WTC11 (cell line): ENCODE results near the gene SPIB. TPM values are rescaled to one million over a fixed set of nuclear protein-coding genes. Genes with fewer than 3 reads are reported as not detected.

Experiments
- ATAC-seq: fragments of 200-7000 bp; cut with Tn5 transposase; 2 replicates; pipeline ENCODE4 v1.10.0; 2021; ENCODE audit warnings: mild to moderate bottlenecking, moderate library complexity
- CTCF ChIA-PET: fragments of 300-600 bp; sonication (Branson Sonifier 250); formaldehyde crosslinking; loops from one replicate; lab custom pipeline; 2021; ENCODE audit warnings: antibody characterized with exemption; lab: Charles Lee
- POLR2A ChIA-PET: fragments of 350-600 bp; sonication (Branson Sonifier 250); formaldehyde crosslinking; loops from one replicate; lab custom pipeline; 2021; ENCODE audit warnings: antibody characterized with exemption; lab: Charles Lee
- DNase-seq: peaks from one replicate; pipeline ENCODE4 v3.0.0; 2021; ENCODE audit warnings: low spot score
- H3K27ac Mint-ChIP-seq: 2 replicates; pipeline ENCODE4 v1.8.0; 2021; ENCODE audit warnings: mixed read lengths
- H3K27me3 Mint-ChIP-seq: 2 replicates; pipeline ENCODE4 v1.8.0; 2021; ENCODE audit warnings: low read depth, mild to moderate bottlenecking, moderate library complexity, mixed read lengths
- H3K36me3 Mint-ChIP-seq: 2 replicates; pipeline ENCODE4 v1.8.0; 2021; ENCODE audit warnings: mixed read lengths
- H3K4me1 Mint-ChIP-seq: 2 replicates; pipeline ENCODE4 v1.8.0; 2022; ENCODE audit warnings: mixed read lengths
- H3K4me3 Mint-ChIP-seq: 2 replicates; pipeline ENCODE4 v1.8.0; 2021; ENCODE audit warnings: mild to moderate bottlenecking, moderate library complexity, mixed read lengths
- H3K9me3 Mint-ChIP-seq: 2 replicates; pipeline ENCODE4 v1.8.0; 2021; ENCODE audit warnings: mixed read lengths
- CBFB ChIP-seq: sonication (generic); formaldehyde crosslinking; IDR thresholded peaks from 2 replicates; pipeline ENCODE4 v1.8.1; 2022; ENCODE audit warnings: mild to moderate bottlenecking, low read depth, missing genetic modification reagents
- CDX4 ChIP-seq: fragments of 250-450 bp; sonication (Bioruptor Pico); IDR thresholded peaks from 2 replicates; pipeline ENCODE4 v1.9.0; 2021; ENCODE audit warnings: moderate library complexity, mild to moderate bottlenecking, inconsistent platforms, borderline replicate concordance
- CREM ChIP-seq: sonication (generic); formaldehyde crosslinking; IDR thresholded peaks from 2 replicates; pipeline ENCODE4 v1.8.1; 2022; ENCODE audit warnings: mild to moderate bottlenecking, missing genetic modification reagents, moderate library complexity
- EMX1 ChIP-seq: fragments of 250-450 bp; sonication (Bioruptor Pico); IDR thresholded peaks from 2 replicates; pipeline ENCODE4 v1.8.0; 2021; ENCODE audit warnings: mild to moderate bottlenecking
- FOXP4 ChIP-seq: sonication (generic); formaldehyde crosslinking; IDR thresholded peaks from 2 replicates; pipeline ENCODE4 v1.8.0; 2022; ENCODE audit warnings: mild to moderate bottlenecking, missing genetic modification reagents
- GTF2I ChIP-seq: fragments of 250-450 bp; sonication (Bioruptor Pico); conservative IDR thresholded peaks from 2 replicates; pipeline ENCODE4 v1.4.0; 2021; ENCODE audit warnings: mild to moderate bottlenecking
- HMGXB4 ChIP-seq: sonication (generic); formaldehyde crosslinking; IDR thresholded peaks from 2 replicates; pipeline ENCODE4 v1.8.1; 2023; ENCODE audit warnings: mild to moderate bottlenecking, moderate library complexity, missing genetic modification reagents
- IRF2 ChIP-seq: sonication (generic); formaldehyde crosslinking; IDR thresholded peaks from 2 replicates; pipeline ENCODE4 v1.8.0; 2022; ENCODE audit warnings: low read depth, missing genetic modification reagents, borderline replicate concordance
- KAT7 ChIP-seq: sonication (generic); formaldehyde crosslinking; IDR thresholded peaks from 2 replicates; pipeline ENCODE4 v1.8.1; 2023; ENCODE audit warnings: missing genetic modification reagents, mild to moderate bottlenecking, borderline replicate concordance
- NFE2L1 ChIP-seq: sonication (generic); formaldehyde crosslinking; IDR thresholded peaks from 2 replicates; pipeline ENCODE4 v1.8.1; 2023; ENCODE audit warnings: missing genetic modification reagents
- NFYB ChIP-seq: sonication (generic); formaldehyde crosslinking; conservative IDR thresholded peaks from 2 replicates; pipeline ENCODE4 v1.8.0; 2022; ENCODE audit warnings: low read depth, missing genetic modification reagents
- NR3C1 ChIP-seq: sonication (generic); formaldehyde crosslinking; conservative IDR thresholded peaks from 2 replicates; pipeline ENCODE4 v1.8.1; 2023; ENCODE audit warnings: low read depth, mild to moderate bottlenecking, missing genetic modification reagents
- PREB ChIP-seq: sonication (generic); formaldehyde crosslinking; IDR thresholded peaks from 2 replicates; pipeline ENCODE4 v1.8.1; 2022; ENCODE audit warnings: mild to moderate bottlenecking, missing genetic modification reagents, moderate library complexity, borderline replicate concordance
- STAT6 ChIP-seq: sonication (generic); formaldehyde crosslinking; conservative IDR thresholded peaks from 2 replicates; pipeline ENCODE4 v1.8.1; 2023; ENCODE audit warnings: mild to moderate bottlenecking, low read depth, missing genetic modification reagents, moderate library complexity
- TEAD4 ChIP-seq: sonication (generic); formaldehyde crosslinking; IDR thresholded peaks from 2 replicates; pipeline ENCODE4 v1.8.0; 2022; ENCODE audit warnings: mild to moderate bottlenecking, missing genetic modification reagents
- ZBTB21 ChIP-seq: sonication (generic); formaldehyde crosslinking; IDR thresholded peaks from 2 replicates; pipeline ENCODE4 v1.8.1; 2023; ENCODE audit warnings: mild to moderate bottlenecking, missing genetic modification reagents, borderline replicate concordance
- ZNF138 ChIP-seq: sonication (generic); formaldehyde crosslinking; conservative IDR thresholded peaks from 2 replicates; pipeline ENCODE4 v1.8.1; 2022; ENCODE audit warnings: mild to moderate bottlenecking, moderate library complexity, missing genetic modification reagents
- ZNF232 ChIP-seq: sonication (generic); formaldehyde crosslinking; IDR thresholded peaks from 2 replicates; pipeline ENCODE4 v1.8.0; 2022; ENCODE audit warnings: mild to moderate bottlenecking, missing genetic modification reagents
- ZNF263 ChIP-seq: sonication (generic); formaldehyde crosslinking; IDR thresholded peaks from 2 replicates; pipeline ENCODE4 v1.8.1; 2022; ENCODE audit warnings: low read depth, mild to moderate bottlenecking, moderate library complexity, missing genetic modification reagents
- ZNF281 ChIP-seq: sonication (generic); formaldehyde crosslinking; IDR thresholded peaks from 2 replicates; pipeline ENCODE4 v1.8.0; 2023; ENCODE audit warnings: mild to moderate bottlenecking, missing genetic modification reagents
- ZNF317 ChIP-seq: sonication (generic); formaldehyde crosslinking; IDR thresholded peaks from 2 replicates; pipeline ENCODE4 v1.8.1; 2023; ENCODE audit warnings: low read depth, mild to moderate bottlenecking, moderate library complexity, missing genetic modification reagents, borderline replicate concordance
- total RNA-seq: library from RNA; stranded (reverse); gene quantifications from 3 replicates; pipeline ENCODE4 v1.2.3, GENCODE V29; 2021

SPIB gene
- total RNA-seq, 1 experiment from 2014 or later, result 4.7 TPM

GRCh38 chr19:50409347-50409746, 9.4 kb upstream of the SPIB start (continued):
- TF ChIP-seq STAT6 (CRISPR knock-in tag) (no peak), ZNF317 (CRISPR knock-in tag) (no peak), FOXP4 (CRISPR knock-in tag) (no peak), ZNF138 (CRISPR knock-in tag) (no peak), GTF2I (CRISPR knock-in tag) (no peak), NR3C1 (no peak), PREB (no peak), TEAD4 (CRISPR knock-in tag) (no peak)
- TF ChIP-seq, all 79 proteins: peak for 0

GRCh38 chr19:50410109-50410508, 8.6 kb upstream of the SPIB start:
- POLR2A ChIA-PET, result no interaction called here
- H3K36me3 Mint-ChIP-seq, result peaks cover 44% of the 10 kb centered on the region

GRCh38 chr19:50412419-50412818, 6.3 kb upstream of the SPIB start:
- ATAC-seq, result no peak
- H3K27ac Mint-ChIP-seq, result no peak overlapping the region
- no peak overlapping the region for H3K4me3 Mint-ChIP-seq
- ChIA-PET POLR2A (no interaction called here), CTCF (no interaction called here)
- H3K27me3 Mint-ChIP-seq, result no peaks in the 10 kb centered on the region; the same call in 1 of the 2 replicates
- H3K36me3 Mint-ChIP-seq, result peaks cover 33% of the 10 kb centered on the region
- H3K4me1 Mint-ChIP-seq, result peaks cover 4% of the 10 kb centered on the region; the same call in 1 of the 2 replicates
- no peaks in the 10 kb centered on the region for H3K9me3 Mint-ChIP-seq
- TF ChIP-seq HMGXB4 (CRISPR knock-in tag) (no peak), NR3C1 (no peak), NFYB (no peak), ZNF281 (CRISPR knock-in tag) (no peak)
- TF ChIP-seq, all 79 proteins: peak for 0
- no peak for DNase-seq

More at GRCh38 chr19:50410109-50410508, 8.6 kb upstream of the SPIB start:
- Mint-ChIP-seq H3K4me3 (no peak overlapping the region), H3K27ac (no peak overlapping the region), H3K27me3 (no peaks in the 10 kb centered on the region; the same call in 1 of the 2 replicates), H3K9me3 (no peaks in the 10 kb centered on the region), H3K4me1 (peaks cover 4% of the 10 kb centered on the region; the same call in 1 of the 2 replicates)
- no peak for DNase-seq
- CTCF ChIA-PET, result interaction anchor here (0.9 to 1.1 kb wide), 2 partner anchors 56 to 128 kb away, joined by 3 to 4 read pairs; no protein-coding TSS in a partner anchor
- no peak for TF ChIP-seq CDX4
- no peak for TF ChIP-seq NR3C1
- no peak for TF ChIP-seq ZBTB21
- TF ChIP-seq KAT7 (CRISPR knock-in tag), result no peak
- no peak for TF ChIP-seq CBFB (CRISPR knock-in tag)
- no peak for TF ChIP-seq EMX1 (CRISPR knock-in tag)
- TF ChIP-seq ZNF232, result no peak
- no peak for TF ChIP-seq CREM (CRISPR knock-in tag)
- TF ChIP-seq IRF2 (CRISPR knock-in tag), result no peak
- TF ChIP-seq ZNF138 (CRISPR knock-in tag), result no peak
- no peak for TF ChIP-seq NFE2L1 (CRISPR knock-in tag)
- TF ChIP-seq ZNF263, result no peak
- ATAC-seq, result no peak
